BJ (cell line): ENCODE results near the gene LRFN2. TPM values are rescaled to one million over a fixed set of nuclear protein-coding genes. Genes with fewer than 3 reads are reported as not detected.

Experiments
- CTCF ChIA-PET: fragments of 350-600 bp; formaldehyde crosslinking; extraction: SDS; loops from one replicate; lab custom pipeline; 2021; ENCODE audit warnings: antibody characterized with exemption, inconsistent platforms; lab: Yijun Ruan, JAX
- POLR2A ChIA-PET: fragments of 300-600 bp; sonication (Branson Sonifier 250); formaldehyde crosslinking; extraction: SDS; loops from one replicate; lab custom pipeline; 2021; ENCODE audit warnings: antibody characterized with exemption; lab: Charles Lee
- DNase-seq: peaks from one replicate; pipeline ENCODE4 v3.0.0-alpha.2; 2011; ENCODE audit warnings: low read depth
- H3K27me3 ChIP-seq: 2 replicates; pipeline ENCODE4 v1.6.0; 2011; ENCODE audit warnings: low read length; ENCODE audit not compliant: control insufficient read depth, insufficient read depth
- H3K36me3 ChIP-seq: 2 replicates; pipeline ENCODE4 v1.5.1; 2011; ENCODE audit warnings: low read length; ENCODE audit not compliant: control insufficient read depth, insufficient read depth
- H3K4me3 ChIP-seq: 2 replicates; pipeline ENCODE4 v1.5.1; 2011; ENCODE audit warnings: low read depth, mild to moderate bottlenecking, control low read depth, low read length
- polyA plus RNA-seq: library from polyadenylated mRNA; depleted of rRNA; stranded (reverse); fragments of >200 nt; gene quantifications from 2 replicates; pipeline ENCODE4 v1.2.3, GENCODE V29; 2011
- TF ChIP-seq, protein P1 (sequence below): IDR thresholded peaks from 2 replicates; pipeline ENCODE4 v1.5.1; 2011; ENCODE audit warnings: low read depth, mild to moderate bottlenecking, control low read depth, inconsistent platforms, low read length, moderate library complexity; ENCODE audit not compliant: insufficient read depth

Gene LRFN2
- polyA plus RNA-seq, 1 experiment, result not detected

GRCh38 chr6:40482532-40482931 is 104.6 kb downstream of the LRFN2 start:
- CTCF ChIA-PET, result no interaction called here
- Histone ChIP-seq H3K4me3 (no peak overlapping the region), H3K27me3 (0 out of 2 replicates have a peak, but pooled peaks cover 1% of the 10 kb centered on the region), H3K36me3 (no peaks in the 10 kb centered on the region)
- no peak for DNase-seq
- TF ChIP-seq, protein P1, sequence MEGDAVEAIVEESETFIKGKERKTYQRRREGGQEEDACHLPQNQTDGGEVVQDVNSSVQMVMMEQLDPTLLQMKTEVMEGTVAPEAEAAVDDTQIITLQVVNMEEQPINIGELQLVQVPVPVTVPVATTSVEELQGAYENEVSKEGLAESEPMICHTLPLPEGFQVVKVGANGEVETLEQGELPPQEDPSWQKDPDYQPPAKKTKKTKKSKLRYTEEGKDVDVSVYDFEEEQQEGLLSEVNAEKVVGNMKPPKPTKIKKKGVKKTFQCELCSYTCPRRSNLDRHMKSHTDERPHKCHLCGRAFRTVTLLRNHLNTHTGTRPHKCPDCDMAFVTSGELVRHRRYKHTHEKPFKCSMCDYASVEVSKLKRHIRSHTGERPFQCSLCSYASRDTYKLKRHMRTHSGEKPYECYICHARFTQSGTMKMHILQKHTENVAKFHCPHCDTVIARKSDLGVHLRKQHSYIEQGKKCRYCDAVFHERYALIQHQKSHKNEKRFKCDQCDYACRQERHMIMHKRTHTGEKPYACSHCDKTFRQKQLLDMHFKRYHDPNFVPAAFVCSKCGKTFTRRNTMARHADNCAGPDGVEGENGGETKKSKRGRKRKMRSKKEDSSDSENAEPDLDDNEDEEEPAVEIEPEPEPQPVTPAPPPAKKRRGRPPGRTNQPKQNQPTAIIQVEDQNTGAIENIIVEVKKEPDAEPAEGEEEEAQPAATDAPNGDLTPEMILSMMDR, result no peak
- POLR2A ChIA-PET, result no interaction called here

- CTCF ChIA-PET, result no interaction called here
- Histone ChIP-seq H3K27me3 (0 out of 2 replicates have a peak, but pooled peaks cover 1% of the 10 kb centered on the region), H3K4me3 (no peak overlapping the region), H3K36me3 (no peaks in the 10 kb centered on the region)
- no peak for DNase-seq
- POLR2A ChIA-PET, result interaction anchor here (0.6 kb wide), 1 partner anchor 242 kb away, joined by 8 read pairs; no protein-coding TSS in a partner anchor
- TF ChIP-seq, protein P1, result no peak
Observed at GRCh38 chr6:40480678-40481077, 106.5 kb downstream of the LRFN2 start.

DNA sequence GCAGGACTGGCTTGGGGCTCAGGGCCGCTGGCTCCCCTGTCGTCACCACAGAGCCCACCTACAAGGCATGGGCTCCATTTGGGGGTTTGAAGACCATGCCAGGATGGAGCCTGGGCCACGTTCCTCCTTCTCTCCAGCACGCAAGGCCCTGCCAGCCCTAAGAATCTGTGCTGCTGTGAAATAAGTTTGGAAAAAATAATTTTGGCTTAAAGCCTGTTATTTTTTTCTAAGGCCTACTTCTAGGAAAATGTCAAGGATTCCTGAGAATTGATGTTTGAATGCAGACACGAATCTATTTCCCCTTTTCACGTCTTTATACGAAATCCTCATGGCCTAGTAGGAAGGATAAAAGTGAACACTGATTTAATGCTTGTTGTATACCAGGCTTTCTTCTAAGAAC is 107.5 kb downstream of the LRFN2 start:
- ChIA-PET POLR2A (no interaction called here), CTCF (no interaction called here)
- DNase-seq, result no peak
- no peak overlapping the region for H3K4me3 ChIP-seq
- TF ChIP-seq, protein P1, result no peak
- H3K36me3 ChIP-seq, result no peaks in the 10 kb centered on the region
- H3K27me3 ChIP-seq, result no peaks in the 10 kb centered on the region

- CTCF ChIA-PET, result no interaction called here
- H3K27me3 ChIP-seq, result no peaks in the 10 kb centered on the region
Observed at GRCh38 chr6:40477246-40478126, 109.7 kb downstream of the LRFN2 start.

DNA sequence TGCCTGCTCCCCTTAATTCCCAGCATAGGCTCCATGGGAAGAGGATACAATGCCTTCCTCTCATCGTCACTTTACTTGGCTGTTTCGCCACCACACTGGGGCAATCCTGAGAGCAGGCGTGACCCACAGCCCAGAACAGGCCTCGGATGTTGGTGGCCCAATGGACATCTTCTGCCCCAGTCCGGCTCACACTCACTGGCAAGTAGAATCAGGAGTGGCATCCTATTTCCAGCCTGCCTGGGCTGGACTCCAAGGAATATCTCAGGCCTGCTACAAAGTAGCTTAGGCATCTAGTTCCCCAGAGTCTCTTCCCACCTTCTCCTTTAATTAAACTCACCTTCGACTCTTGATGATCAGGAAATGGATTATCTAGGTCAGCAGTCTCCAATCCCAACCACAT is 110.5 kb downstream of the LRFN2 start:
- TF ChIP-seq, protein P1, result no peak
- Histone ChIP-seq H3K4me3 (no peak overlapping the region), H3K27me3 (no peaks in the 10 kb centered on the region), H3K36me3 (no peaks in the 10 kb centered on the region)
- DNase-seq, result no peak
- ChIA-PET POLR2A (no interaction called here), CTCF (no interaction called here)

More at GRCh38 chr6:40477246-40478126, 109.7 kb downstream of the LRFN2 start:
- no peak overlapping the region for H3K4me3 ChIP-seq
- H3K36me3 ChIP-seq, result no peaks in the 10 kb centered on the region
- no peak for DNase-seq
- TF ChIP-seq, protein P1, result no peak
- POLR2A ChIA-PET, result no interaction called here
